SK-N-SH treated with all-trans-retinoic acid at 6 μM for 48 hours (cell line): ENCODE measurements around the gene TYROBP.

ENCODE experiments used
- ATAC-seq: fragments of 200-7000 bp; cut with Tn5 transposase; 3 replicates; pipeline ENCODE4 v1.9.1; 2020; ENCODE audit warnings: mild to moderate bottlenecking, moderate library complexity
- ARNTL ChIP-seq: fragments of 450-650 bp; formaldehyde crosslinking; IDR thresholded peaks from 2 replicates; pipeline ENCODE4 v1.5.0; 2020; ENCODE audit warnings: low read depth, mild to moderate bottlenecking, moderate library complexity, borderline replicate concordance
- BACH2 ChIP-seq: fragments of 250-450 bp; sonication (Bioruptor Pico); IDR thresholded peaks from 2 replicates; pipeline ENCODE4 v1.9.0; 2021; ENCODE audit warnings: mild to moderate bottlenecking, borderline replicate concordance
- CSDC2 ChIP-seq: fragments of 250-450 bp; sonication (Bioruptor Pico); IDR thresholded peaks from 2 replicates; pipeline ENCODE4 v1.5.0; 2020; ENCODE audit warnings: mild to moderate bottlenecking, moderate library complexity
- CSRNP3 ChIP-seq: fragments of 250-450 bp; sonication (Bioruptor Pico); IDR thresholded peaks from 2 replicates; pipeline ENCODE4 v1.5.1; 2021; ENCODE audit warnings: mild to moderate bottlenecking, moderate library complexity
- GLIS3 ChIP-seq: fragments of 250-450 bp; sonication (Bioruptor Pico); IDR thresholded peaks from 2 replicates; pipeline ENCODE4 v1.5.0; 2020; ENCODE audit warnings: mild to moderate bottlenecking, moderate library complexity
- ISL1 ChIP-seq: fragments of 250-450 bp; sonication (Bioruptor Pico); IDR thresholded peaks from 2 replicates; pipeline ENCODE4 v2.1.2; 2022; ENCODE audit warnings: mild to moderate bottlenecking, moderate library complexity
- OSR1 ChIP-seq: fragments of 250-450 bp; sonication (Bioruptor Pico); IDR thresholded peaks from 2 replicates; pipeline ENCODE4 v1.8.0; 2022; ENCODE audit warnings: moderate library complexity, mild to moderate bottlenecking, inconsistent platforms
- RARB ChIP-seq: fragments of 250-450 bp; sonication (Bioruptor Pico); IDR thresholded peaks from 2 replicates; pipeline ENCODE4 v1.8.0; 2021; ENCODE audit warnings: mild to moderate bottlenecking, moderate library complexity
- SNAI2 ChIP-seq: fragments of 250-450 bp; sonication (Bioruptor Pico); IDR thresholded peaks from 2 replicates; pipeline ENCODE4 v1.5.0; 2020; ENCODE audit warnings: mild to moderate bottlenecking, moderate library complexity
- TSHZ2 ChIP-seq: fragments of 250-450 bp; sonication (Bioruptor Pico); IDR thresholded peaks from 2 replicates; pipeline ENCODE4 v1.5.0; 2020; ENCODE audit warnings: mild to moderate bottlenecking, moderate library complexity
- ZFP30 ChIP-seq: fragments of 450-650 bp; formaldehyde crosslinking; IDR thresholded peaks from 2 replicates; pipeline ENCODE4 v1.5.0; 2022; ENCODE audit warnings: mild to moderate bottlenecking, moderate library complexity
- ZNF565 ChIP-seq: fragments of 450-650 bp; formaldehyde crosslinking; conservative IDR thresholded peaks from 2 replicates; pipeline ENCODE4 v1.5.0; 2020; ENCODE audit warnings: low read depth, mild to moderate bottlenecking, moderate library complexity
- ZNF70 ChIP-seq: fragments of 450-650 bp; formaldehyde crosslinking; IDR thresholded peaks from 2 replicates; pipeline ENCODE4 v1.5.0; 2020; ENCODE audit warnings: mild to moderate bottlenecking, moderate library complexity
- TF ChIP-seq, protein P1 (sequence below): fragments of 250-450 bp; sonication (Bioruptor Pico); IDR thresholded peaks from 2 replicates; pipeline ENCODE4 v1.5.1; 2020; ENCODE audit warnings: low read depth, mild to moderate bottlenecking, moderate library complexity
- TF ChIP-seq, protein P2 (sequence below): fragments of 250-450 bp; sonication (Bioruptor Pico); IDR thresholded peaks from 2 replicates; pipeline ENCODE4 v1.8.0; 2020; ENCODE audit warnings: mild to moderate bottlenecking, moderate library complexity, borderline replicate concordance

TYROBP gene

GRCh38 chr19:35945121-35945790, 37.2 kb upstream of the TYROBP start:
- ATAC-seq: no peak
- no peak for TF ChIP-seq CSRNP3 (CRISPR knock-in tag)
- no peak for TF ChIP-seq ARNTL (CRISPR knock-in tag)
- TF ChIP-seq BACH2 (CRISPR knock-in tag): no peak
- TF ChIP-seq GLIS3 (CRISPR knock-in tag): no peak
- no peak for TF ChIP-seq ZNF565 (CRISPR knock-in tag)
- TF ChIP-seq, protein P1, sequence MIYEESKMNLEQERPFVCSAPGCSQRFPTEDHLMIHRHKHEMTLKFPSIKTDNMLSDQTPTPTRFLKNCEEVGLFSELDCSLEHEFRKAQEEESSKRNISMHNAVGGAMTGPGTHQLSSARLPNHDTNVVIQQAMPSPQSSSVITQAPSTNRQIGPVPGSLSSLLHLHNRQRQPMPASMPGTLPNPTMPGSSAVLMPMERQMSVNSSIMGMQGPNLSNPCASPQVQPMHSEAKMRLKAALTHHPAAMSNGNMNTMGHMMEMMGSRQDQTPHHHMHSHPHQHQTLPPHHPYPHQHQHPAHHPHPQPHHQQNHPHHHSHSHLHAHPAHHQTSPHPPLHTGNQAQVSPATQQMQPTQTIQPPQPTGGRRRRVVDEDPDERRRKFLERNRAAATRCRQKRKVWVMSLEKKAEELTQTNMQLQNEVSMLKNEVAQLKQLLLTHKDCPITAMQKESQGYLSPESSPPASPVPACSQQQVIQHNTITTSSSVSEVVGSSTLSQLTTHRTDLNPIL (CRISPR knock-in tag): no peak
- TF ChIP-seq, protein P2, sequence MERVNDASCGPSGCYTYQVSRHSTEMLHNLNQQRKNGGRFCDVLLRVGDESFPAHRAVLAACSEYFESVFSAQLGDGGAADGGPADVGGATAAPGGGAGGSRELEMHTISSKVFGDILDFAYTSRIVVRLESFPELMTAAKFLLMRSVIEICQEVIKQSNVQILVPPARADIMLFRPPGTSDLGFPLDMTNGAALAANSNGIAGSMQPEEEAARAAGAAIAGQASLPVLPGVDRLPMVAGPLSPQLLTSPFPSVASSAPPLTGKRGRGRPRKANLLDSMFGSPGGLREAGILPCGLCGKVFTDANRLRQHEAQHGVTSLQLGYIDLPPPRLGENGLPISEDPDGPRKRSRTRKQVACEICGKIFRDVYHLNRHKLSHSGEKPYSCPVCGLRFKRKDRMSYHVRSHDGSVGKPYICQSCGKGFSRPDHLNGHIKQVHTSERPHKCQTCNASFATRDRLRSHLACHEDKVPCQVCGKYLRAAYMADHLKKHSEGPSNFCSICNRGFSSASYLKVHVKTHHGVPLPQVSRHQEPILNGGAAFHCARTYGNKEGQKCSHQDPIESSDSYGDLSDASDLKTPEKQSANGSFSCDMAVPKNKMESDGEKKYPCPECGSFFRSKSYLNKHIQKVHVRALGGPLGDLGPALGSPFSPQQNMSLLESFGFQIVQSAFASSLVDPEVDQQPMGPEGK (CRISPR knock-in tag): no peak
- TF ChIP-seq ISL1 (CRISPR knock-in tag): no peak
- TF ChIP-seq ZNF70 (CRISPR knock-in tag): no peak
- no peak for TF ChIP-seq SNAI2

GRCh38 chr19:35944556-35944955, 36.5 kb upstream of the TYROBP start:
- no peak for TF ChIP-seq ZFP30 (CRISPR knock-in tag)
- TF ChIP-seq RARB: no peak
- ATAC-seq: no peak

GRCh38 chr19:35943321-35944301, 35.5 kb upstream of the TYROBP start:
- no peak for TF ChIP-seq ZNF70 (CRISPR knock-in tag)
- TF ChIP-seq ZNF565 (CRISPR knock-in tag): no peak
- no peak for TF ChIP-seq CSDC2 (CRISPR knock-in tag)
- ATAC-seq: no peak

DNA sequence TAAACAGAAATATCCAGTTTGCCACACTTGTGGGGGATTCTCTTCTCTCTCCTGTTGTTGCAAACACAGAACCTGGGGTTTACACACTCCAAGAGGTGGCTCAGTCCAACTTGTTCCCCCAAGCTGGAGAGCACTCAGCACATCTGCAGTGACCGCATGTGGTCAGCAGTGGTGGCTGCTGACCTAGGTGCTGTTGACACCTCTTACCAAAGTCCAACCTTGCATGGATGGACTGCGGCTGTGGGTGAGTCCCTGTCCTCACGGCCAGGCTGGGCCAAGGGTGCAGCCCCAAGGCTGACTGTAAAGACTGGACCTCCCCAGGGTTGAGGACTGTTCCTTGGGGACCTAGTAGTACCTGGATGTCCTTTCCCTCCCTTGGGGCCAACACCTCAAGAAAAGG, 34.1 kb upstream of the TYROBP start:
- TF ChIP-seq, protein P2 (CRISPR knock-in tag): no peak
- no peak for TF ChIP-seq OSR1 (CRISPR knock-in tag)
- no peak for ATAC-seq

DNA sequence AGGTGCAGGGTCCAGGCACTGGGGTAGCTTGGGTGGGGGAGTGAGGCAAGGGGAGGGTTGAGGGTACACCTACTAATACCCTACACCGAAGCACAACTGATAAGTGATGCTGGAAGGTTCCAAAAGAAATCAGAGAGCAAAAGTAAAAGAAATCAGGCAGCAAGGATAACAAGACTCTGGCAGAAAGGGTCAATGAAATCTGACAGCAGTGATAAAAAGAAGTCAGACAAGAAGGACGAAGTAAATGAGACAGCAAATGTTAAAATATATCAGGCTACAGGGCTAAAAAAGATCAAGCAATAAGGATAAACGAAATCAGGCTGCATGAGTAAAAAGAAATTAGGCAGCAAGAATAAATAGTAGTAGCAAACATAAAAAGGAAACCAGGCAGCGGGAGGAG, 32.7 kb upstream of the TYROBP start:
- no peak for ATAC-seq
- no peak for TF ChIP-seq ZNF70 (CRISPR knock-in tag)

- ATAC-seq: no peak
These were observed 32.1 kb upstream of the TYROBP start for GRCh38 chr19:35940078-35940775.

More at GRCh38 chr19:35940078-35940775, 32.1 kb upstream of the TYROBP start:
- TF ChIP-seq CSRNP3 (CRISPR knock-in tag) (no peak), TSHZ2 (CRISPR knock-in tag) (no peak), CSDC2 (CRISPR knock-in tag) (no peak)
